ENCODE data around the gene CCNB1.

DNA sequence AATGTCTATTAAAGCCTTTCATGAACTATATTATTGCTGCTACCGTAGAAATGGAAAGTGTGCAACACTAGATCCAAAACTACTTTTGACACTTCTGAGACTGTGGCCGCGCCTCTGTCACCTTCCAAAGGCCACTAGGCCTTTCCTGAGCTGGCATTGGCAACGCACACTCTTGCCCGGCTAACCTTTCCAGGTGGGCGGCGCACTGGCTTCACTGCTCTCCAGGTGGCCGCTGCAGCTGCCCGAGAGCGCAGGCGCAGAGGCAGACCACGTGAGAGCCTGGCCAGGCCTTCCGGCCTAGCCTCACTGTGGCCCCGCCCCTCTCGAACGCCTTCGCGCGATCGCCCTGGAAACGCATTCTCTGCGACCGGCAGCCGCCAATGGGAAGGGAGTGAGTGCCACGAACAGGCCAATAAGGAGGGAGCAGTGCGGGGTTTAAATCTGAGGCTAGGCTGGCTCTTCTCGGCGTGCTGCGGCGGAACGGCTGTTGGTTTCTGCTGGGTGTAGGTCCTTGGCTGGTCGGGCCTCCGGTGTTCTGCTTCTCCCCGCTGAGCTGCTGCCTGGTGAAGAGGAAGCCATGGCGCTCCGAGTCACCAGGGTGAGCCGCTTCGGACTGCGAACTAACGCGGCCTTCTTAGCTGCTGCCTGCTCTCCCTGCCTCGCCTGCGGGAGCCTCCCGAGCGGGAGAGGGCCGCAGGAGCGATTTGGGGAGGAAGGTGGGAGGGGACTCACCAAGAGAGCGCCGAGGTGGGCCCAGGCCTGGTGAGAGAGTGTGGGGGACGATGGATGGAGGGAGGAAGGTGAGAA is at the start of gene CCNB1:
- TF ChIP-seq ZNF274 (IDR thresholded peaks at IDR 0.05; ENCODE audit: low read depth, low read length) (no peak), SUZ12 (IDR thresholded peaks at IDR 0.05; ENCODE audit: extremely low read depth, insufficient read depth, insufficient read length) (no peak), YY1 (IDR thresholded peaks at IDR 0.05; ENCODE audit: insufficient read depth, insufficient read length) (no peak)
